HG02970 (cell line): ENCODE data around the gene ARID1B.

ENCODE experiments used
- ATAC-seq: cut with Tn5 transposase; IDR thresholded peaks from one replicate; pipeline ENCODE4 v1.9.1; 2021; ENCODE audit warnings: mild to moderate bottlenecking, moderate library complexity, moderate number of reproducible peaks; ENCODE audit not compliant: unreplicated experiment, low FRiP score

Gene ARID1B

DNA sequence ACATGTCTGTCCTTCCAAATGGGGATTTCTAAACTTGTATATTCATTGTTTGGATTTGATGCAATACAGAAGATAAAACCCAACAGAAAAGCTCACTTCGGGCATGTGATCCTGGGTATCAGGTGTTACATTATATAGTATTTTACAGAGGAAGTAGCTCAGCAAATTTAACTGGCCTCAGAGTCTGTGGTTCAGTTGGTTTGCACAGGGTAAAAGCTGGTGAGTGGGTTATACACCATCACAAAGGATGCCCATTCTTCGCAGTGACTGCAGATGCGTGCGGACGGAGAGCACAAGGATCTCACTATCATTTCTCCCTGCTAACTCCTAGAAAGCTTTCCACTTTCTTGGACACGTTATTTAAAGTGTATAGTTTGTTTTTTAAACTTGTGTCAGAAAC is 309.5 kb downstream of the ARID1B start:
- ATAC-seq: no peak

- no peak for ATAC-seq
Observed at GRCh38 chr6:157087974-157088373, 310.8 kb downstream of the ARID1B start.

DNA sequence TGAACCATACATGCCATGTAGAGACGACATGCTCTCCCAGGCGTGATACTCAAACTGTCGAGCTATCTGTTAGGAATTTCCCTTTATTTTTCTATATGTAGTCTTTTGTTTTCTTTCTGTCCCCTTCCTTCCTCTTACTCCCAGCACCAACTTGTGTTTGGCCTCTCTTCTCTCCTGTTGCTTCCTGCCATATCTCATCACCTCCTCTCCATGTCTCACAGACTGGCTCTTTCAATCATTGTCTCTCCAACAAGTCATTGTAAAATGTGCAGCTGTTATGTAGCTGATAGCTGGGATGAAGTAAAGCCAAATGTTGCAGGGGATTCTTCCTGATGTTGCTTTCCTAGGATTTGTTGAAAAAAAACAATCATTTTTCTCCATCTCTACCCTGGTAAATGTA is 311.7 kb downstream of the ARID1B start:
- no peak for ATAC-seq

GRCh38 chr6:157089258-157089657 is 312.1 kb downstream of the ARID1B start:
- no peak for ATAC-seq

DNA sequence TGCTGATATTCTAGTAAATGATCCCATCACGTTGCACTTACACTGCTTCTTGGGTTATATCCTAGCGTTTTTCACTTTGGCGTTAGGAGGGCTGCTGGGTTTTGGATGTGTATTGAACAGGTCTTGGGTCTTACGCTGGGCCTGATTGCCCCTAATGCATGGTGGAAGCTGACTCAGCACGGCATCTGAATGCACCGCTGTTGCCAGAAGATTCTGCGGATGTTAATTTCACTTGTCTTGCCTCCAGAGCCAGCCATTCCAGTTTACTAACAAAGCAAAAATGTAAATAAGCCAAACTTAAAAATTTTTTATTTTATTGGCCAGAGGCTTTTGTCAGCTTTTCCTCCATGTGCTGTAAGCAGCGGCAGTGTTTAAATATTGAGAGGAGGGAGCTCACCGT is 312.7 kb downstream of the ARID1B start:
- ATAC-seq: no peak

- no peak for ATAC-seq
Observed at GRCh38 chr6:157090736-157091135, 313.6 kb downstream of the ARID1B start.

- ATAC-seq: no peak
Observed at GRCh38 chr6:157091243-157091642, 314.1 kb downstream of the ARID1B start.

DNA sequence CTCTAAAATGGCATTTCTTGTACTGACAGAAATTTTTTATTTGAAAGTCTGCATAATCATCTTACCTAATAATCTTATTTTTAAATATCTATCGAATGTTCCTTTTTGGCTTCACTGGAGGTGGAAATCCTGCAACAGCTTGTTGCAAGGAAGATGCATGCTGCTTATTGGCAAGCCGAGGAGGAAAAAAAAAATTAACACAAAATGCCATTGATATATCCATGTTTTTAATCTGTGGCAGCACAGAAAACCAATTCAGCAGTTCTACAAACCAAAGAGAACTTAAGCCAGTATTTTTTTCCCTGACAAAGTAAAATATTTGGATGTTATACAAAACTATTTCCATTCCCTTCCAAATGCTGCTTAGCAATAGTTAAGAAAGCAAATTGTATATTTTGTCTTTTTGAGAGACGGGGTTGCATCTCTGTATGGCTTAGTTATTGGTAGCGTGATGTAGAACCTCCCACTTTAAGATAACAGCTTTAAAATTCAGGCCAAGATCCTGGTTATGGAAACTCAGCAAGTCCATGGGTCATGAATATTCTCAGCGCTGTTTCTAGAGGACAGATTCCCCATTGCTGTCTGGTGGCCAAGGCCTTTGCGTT is 314.8 kb downstream of the ARID1B start:
- ATAC-seq: no peak

- ATAC-seq: no peak
Observed at GRCh38 chr6:157092736-157093135, 315.6 kb downstream of the ARID1B start.

- ATAC-seq: no peak
Observed at GRCh38 chr6:157093536-157093935, 316.4 kb downstream of the ARID1B start.

DNA sequence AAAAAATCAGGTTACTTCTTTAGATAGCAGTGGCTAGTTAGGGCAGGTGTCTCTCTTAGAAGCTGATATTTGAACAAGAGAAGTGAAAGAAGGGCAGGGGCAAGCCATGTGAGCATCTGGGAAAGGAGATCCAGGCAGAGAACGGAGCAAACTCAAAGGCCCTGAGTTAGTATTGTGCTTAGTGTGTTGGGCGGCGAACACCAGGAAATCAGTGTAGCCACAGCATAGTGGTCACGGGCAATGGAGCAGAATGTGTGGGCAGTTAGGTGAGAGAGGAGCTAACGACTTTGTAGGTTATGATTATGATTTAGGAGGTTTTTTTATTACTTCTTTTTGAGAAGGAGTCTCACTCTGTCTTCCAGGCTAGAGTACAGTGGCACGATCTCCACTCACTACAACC is 316.9 kb downstream of the ARID1B start:
- no peak for ATAC-seq

DNA sequence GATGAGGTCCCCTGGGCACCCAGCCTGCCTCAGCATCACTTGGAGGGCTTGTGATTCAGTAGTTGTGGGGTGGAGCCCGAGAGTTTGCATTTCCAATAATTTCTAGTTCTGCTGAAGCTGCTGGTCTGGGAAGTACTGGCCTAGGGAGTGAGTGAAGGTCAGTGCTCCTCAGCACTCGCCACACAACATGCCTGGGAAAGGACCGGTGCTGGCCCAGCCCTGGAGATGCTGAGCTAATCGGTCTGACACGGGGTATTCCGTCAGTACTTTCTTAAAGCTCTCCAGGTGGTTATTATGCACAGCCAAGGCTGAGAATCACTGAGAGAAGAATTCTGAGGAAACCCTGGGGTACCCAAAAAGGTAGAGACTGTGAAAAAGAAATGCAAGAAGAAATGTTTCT is 317.9 kb downstream of the ARID1B start:
- ATAC-seq: no peak

DNA sequence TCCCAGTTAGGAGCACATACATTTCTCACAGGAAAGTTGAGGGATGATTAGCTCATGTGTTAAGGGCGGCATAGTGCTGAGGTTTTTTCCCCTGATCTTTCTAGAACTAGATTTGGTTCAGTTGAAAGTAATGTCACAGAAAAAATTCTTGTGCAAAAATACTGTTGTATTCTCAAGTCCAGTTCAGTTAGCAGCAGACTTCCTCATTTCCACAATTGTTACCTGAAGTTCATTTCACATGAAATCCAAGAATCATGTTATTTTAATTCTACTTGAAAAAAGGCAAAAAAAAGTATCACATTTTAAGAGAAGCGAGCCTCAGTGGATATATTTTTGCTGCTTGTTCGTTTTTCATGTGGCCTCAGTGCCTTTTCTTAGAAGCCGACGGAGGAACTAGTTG is 318.4 kb downstream of the ARID1B start:
- no peak for ATAC-seq

GRCh38 chr6:157096105-157096504 is 318.9 kb downstream of the ARID1B start:
- no peak for ATAC-seq

GRCh38 chr6:157096522-157096921 is 319.3 kb downstream of the ARID1B start:
- no peak for ATAC-seq

GRCh38 chr6:157097255-157097955 is 320.2 kb downstream of the ARID1B start:
- no peak for ATAC-seq

DNA sequence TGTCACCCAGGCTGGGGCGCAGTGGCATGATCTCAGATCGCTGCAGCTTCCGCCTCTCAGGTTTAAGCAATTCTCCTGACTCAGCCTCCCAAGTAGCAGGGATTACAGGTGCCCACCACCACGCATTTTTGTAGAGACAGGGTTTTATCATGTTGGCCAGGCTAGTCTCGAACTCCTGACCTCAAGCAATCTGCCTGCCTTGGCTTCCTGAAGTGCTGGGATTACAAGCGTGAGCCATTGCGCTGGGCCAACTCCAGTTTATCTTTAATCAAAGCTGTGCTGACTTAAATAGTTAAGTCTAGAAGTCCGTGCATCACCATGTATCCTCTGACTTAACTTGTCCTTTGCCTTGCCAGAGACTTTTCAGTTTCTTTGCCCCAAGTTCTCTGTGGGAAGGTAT is 321.8 kb downstream of the ARID1B start:
- no peak for ATAC-seq

- no peak for ATAC-seq
Observed at GRCh38 chr6:157099912-157100593, 322.9 kb downstream of the ARID1B start.

- ATAC-seq: no peak
Observed at GRCh38 chr6:157101166-157101565, 324.0 kb downstream of the ARID1B start.

GRCh38 chr6:157104803-157105202 is 327.6 kb downstream of the ARID1B start:
- ATAC-seq: no peak

DNA sequence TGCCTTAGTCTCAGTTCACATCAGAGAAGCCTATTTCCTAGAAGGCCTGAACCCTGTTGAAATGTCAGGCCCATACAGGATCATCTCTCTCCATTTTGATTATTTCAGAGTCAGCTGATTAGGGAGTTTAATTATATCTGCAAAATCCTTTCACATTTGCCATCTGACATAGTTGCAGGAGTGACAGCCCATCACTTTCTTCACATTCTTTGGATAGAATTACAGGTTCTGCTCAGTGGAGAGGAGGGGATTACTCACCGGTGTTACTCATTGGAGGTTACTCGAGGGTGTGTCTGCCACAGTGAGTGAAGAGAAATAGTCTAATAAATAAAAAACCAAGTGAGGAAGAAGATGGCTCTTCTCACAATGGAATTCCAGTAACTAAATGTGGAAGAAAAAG is 329.3 kb downstream of the ARID1B start:
- ATAC-seq: no peak

DNA sequence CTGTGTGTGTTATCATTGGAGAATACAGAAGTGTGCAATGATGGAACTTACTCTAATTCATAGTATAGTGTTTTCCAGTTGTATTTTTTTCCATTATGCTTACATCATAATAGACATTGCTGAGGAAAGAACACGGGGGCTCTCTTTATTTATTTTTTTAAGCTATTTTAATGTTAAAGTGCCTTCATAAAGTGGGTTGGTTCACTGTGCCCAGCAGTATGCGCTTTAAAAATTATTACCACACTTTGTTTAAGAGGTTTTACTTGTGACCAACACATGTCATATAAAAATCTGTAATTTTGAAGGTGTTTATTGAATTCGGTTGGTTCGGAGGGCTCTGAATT is 330.4 kb downstream of the ARID1B start:
- ATAC-seq: no peak
